ENCODE data around the gene HOXA6.

The HOXA6 gene

DNA sequence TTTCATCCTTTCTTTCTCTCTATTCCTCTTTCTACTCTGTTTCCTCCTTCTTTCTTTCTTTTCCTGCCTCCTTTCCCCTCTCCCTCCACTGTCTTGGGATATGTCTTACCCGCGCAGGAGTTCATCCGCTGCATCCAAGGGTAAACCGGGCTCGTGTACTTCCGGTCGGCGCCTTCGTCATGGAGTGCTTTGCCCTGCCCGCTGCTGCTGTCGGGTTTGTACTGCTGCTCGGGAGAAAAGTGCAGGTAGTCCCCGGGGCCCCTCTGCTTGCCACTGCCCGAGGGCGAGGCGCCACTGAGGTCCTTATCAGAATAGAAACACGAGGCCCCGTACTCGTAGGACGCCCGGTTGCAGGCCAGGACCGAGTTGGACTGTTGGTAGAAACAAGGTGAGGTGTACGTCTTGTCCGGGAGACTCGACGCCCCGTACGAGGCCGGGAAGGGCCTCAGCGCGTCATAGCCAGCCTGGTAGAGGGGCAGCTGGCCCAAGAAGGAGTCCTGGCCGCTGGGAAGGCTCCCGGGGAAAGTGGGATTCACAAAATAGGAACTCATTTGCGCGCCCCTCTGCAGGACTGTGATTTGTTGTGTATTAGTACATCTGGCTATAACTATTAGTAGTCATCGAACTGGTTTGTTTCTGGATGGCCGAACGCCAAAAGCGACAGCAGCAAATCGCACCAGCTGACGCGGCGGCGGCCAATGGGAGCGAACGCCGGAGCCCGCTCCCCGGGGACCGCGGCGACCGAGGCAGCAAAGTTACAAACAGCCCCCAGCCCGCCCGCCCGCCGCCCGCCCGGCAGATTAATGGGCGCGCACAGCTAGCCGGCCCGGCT, at the start of gene HOXA6:
Gene HOXA6, minus strand, starts transcription at position 576 of the 832 bp plus-strand sequence. Its CDS starts 25 bp downstream, at position 551.
- no peak for DNase-seq (ENCODE audit: low spot score)

GRCh38 chr7:27196287-27196767, 48.8 kb upstream of the HOXA6 start:
- DNase-seq (ENCODE audit: low spot score), result peak; percentile 62

GRCh38 chr7:27194686-27195379, 47.3 kb upstream of the HOXA6 start:
- no peak for DNase-seq (ENCODE audit: low spot score)

GRCh38 chr7:27194002-27194352, 46.4 kb upstream of the HOXA6 start:
- DNase-seq (ENCODE audit: low spot score), result no peak

DNA sequence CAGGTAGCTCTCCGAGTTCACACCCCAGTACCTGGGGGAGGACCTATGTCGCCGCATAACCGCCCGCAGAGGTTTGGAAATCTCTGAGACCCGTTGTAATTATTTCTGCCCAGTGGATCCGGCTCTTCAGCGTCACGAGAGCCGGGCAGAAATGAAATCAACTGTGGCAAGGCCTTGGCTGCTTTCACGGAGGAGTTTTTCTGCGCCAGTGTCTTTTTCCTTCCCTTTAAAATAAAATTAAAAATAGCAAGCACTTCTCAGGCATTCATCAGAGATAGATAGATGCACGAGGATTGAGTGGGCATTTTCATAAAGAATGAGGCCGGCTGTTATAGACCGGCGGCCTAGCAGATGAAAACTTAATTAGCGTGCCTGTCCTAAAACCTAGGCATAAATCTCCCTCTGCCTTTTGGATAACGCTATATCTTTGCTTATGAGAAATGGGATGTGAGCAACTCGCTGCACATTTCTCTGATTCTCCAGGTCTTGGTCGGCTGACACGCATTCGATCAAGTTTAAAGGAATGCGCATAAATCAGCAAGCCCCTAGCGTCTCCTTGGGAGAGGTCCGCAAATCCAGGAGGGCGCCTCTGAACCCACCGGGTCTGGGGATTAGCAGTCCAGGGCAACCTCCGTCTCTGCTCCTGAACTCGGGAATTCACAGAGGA, 45.9 kb upstream of the HOXA6 start:
- no peak for DNase-seq (ENCODE audit: low spot score)

DNA sequence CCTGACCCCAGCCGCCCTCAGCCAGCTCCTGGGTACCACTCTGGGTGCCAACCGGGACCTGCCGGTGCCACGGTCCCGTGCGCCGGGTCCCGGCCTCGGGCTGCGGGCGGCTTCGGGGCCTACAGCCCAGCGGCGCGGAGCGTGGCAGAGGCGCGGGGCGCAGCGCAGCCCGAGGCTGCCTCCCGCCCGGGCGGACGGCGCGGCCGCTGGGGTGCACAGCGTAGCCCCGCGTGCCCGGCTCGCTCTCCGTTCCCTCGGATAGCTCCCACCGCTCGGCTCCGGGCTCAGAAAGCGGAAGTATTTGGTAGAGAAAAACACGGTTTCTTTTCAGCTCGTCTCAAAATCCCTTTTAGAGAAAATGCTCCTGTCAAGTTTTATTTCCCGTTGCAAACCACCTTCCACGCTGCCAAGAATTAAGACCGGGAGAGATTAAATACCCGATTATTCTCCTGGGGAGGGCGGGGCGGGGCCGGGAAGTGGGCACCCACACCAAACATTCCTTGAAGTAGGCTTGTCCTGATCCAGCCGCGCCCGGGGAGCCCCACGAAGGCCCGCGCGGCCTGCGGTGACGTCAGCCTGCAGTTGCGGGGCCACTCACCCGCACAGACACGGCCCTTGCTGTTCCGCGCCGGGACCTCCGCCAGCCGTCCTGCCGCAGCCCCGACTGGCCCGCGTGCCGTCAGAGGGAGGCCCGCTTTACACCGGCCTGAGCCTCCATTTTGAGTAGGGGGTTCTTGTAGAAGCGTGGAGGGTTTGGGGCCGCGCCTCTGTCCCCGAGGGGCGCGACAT, 45.2 kb upstream of the HOXA6 start:
- DNase-seq (ENCODE audit: low spot score), result no peak

DNA sequence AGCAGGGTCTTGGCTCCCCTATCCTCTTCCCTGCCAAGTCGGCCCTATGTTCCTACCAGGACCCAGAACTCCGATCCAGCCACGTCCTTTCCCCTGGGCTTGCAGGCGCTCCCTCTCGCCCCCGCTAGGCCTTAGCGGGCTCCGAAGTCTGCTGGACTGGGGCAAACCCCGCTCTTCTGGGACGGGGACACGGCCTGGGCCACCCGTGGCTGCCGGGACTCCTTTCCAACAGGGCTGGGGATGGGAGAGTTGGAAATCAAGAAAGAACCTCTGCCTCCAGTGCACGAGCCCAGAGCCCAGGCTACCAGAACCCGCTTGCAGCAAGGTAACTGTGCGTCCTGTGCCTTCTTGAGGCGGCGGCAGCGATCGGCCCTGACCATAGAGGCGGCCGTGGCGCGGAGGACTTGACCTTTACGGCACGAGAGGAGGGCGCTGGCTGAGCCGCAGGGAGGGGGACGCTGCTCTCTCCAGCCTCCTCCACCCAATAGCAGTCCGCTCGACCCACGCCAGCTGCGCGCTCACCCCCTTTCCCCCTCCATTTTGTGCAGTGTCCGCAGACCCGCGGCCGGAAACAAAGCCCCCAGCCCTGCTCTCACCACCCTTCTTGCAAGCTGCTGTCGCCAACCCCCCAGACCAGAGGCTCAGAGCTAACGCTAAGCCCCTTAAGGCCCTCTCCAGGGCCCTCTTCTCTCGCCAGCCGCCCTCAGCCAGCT, 44.4 kb upstream of the HOXA6 start:
- no peak for DNase-seq (ENCODE audit: low spot score)

- DNase-seq (ENCODE audit: low spot score), result no peak
These were observed 43.7 kb upstream of the HOXA6 start for GRCh38 chr7:27191161-27191731.

DNA sequence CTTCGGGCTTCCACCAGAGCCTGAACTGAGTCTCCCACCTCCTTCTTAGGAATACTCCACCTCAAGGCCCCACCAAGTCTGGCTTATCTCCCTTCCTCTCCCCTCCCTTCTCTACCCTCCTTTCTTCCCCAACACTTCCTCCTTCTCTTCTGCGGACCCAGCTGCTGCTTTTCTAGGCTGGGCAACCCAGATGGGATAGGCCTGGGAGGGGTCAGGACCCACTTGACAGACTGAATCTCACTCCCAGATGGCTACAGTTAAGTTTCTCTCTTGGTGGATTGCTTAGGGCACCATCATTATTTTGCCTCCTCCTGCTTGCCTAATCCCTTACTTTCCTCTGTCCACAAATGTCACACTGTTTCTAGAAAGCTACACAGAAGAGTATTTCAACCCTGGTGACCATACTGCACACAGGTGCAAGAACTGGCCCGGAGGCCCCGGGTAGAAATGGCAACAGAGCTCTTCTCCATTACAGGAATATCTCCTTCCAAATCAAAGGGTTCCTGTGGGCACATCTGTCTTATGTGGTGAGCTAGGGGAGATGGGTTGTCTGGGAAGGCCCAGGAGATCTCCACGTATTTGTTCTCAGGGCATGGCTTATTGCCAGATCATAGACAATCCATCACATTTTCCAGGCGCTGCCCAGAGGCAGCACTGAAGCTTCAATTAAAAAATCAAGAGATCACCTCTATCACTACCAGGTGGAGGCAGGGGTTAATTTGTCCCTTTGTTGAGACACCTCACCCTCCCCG, 42.6 kb upstream of the HOXA6 start:
- no peak for DNase-seq (ENCODE audit: low spot score)

DNA sequence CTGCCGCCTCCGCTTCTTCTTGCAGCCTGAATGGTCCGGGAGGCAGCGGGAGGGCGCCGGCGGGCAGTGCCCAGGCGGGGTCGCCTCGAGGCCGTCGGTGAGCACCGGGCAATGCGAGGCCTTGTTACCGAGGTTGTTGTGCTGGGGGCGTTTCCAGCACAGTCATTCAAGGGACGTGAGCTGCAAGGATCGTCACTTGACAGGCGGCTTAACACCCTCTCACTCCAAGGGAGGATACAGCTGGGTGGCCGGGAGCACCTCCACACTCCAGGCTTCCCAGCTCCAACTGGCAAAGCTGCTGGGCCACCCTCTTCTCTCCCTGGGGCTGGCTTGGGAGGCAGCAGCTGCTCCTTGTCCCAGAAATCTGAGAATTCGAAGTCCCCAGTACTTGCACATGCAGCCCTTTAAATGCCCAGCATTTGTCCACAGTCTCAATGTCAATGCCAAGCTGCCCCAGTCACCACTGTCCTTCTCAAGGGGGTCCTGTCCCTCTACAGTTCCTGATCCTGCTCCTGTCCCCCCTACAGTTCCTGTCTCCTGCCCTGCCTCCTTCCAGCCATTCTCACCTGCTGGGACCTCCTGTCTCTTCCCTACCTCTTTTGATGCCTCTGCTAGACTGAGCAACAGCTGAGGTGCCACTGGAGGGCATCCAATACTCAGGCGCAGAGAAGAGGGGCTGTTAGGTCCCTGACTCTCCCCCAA, 41.9 kb upstream of the HOXA6 start:
- DNase-seq (ENCODE audit: low spot score), result no peak

- no peak for DNase-seq (ENCODE audit: low spot score)
These were observed 41.1 kb upstream of the HOXA6 start for GRCh38 chr7:27188386-27189294.

DNA sequence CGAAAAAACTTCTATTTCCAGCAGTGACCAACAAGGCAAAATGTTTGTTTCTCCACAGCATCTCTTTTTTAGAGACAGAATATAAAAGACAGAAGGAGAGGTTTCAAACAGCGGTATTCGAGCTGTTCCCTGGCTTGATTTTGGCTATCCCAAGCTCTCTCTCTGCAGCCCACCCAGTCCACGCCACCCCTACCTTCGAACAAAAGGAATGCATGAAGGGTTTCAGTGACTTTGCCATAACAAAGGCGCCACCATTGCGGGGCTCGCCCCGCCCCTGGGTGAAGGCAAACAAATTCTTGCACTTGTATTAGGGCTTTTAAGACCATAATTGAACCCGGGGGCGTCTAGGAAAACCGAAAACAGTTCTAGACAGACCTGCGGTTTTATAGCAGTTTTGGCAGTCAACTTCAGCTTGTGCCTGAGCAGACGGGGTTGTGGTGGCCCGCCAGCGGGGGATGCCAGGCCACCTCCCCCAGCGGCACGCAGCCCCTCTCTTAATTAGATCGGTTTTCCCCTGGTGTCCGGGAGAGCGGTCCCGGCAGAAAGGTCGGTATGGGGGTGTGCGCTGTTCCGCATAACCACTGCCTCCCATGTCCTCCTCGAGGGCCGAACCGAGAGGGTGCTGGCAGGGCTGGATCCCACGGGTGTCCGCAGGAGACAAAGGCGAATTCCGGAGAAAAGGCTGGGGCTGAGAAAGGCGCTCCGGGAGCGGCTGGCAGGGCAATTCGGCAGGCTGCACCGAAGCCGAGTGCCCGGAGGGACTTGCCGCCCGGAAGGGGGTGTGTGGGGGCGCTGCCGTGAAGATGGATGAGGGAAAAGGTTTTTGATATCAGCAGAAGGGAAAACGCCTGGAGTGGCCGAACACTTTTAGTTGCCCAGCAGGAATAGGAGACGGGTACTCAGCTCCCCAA, 40.2 kb upstream of the HOXA6 start:
- no peak for DNase-seq (ENCODE audit: low spot score)

DNA sequence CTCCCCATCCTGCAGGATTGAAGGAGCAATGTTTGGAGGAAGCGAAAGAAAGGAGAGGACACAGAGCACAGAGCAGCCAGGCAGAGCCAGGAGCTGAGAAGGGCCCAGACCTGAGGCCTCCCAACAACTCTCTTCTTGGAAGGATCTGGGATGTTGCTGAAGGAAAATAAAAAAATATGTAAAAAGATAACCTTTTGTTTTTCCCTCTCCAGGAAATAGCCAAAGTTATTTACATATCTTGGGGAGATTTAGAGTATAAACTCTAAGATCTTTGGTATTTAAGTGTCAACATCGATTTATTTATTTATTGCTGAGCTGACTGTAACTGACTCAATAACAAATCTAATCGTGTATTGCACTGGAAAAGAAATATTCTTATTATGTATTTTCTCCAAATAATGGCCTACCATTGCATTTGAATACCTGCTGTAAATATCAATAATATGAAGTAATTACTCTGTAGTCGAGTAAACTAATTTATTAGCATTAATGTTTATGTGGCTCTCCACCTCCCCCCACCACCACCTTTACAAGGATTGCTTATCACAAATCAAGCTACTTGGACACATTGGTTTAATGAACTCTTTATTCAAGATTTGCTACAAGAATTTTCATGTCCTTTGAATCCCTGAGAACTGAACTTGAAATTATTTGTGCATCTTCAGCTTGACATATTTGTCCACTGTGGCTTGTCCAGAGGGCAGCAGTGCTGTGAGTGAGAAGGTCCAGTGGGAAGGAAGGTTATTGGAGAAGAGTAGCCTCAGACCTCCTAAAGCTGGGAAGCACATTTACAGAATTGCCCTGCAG, 39.3 kb upstream of the HOXA6 start:
- DNase-seq (ENCODE audit: low spot score), result no peak

DNA sequence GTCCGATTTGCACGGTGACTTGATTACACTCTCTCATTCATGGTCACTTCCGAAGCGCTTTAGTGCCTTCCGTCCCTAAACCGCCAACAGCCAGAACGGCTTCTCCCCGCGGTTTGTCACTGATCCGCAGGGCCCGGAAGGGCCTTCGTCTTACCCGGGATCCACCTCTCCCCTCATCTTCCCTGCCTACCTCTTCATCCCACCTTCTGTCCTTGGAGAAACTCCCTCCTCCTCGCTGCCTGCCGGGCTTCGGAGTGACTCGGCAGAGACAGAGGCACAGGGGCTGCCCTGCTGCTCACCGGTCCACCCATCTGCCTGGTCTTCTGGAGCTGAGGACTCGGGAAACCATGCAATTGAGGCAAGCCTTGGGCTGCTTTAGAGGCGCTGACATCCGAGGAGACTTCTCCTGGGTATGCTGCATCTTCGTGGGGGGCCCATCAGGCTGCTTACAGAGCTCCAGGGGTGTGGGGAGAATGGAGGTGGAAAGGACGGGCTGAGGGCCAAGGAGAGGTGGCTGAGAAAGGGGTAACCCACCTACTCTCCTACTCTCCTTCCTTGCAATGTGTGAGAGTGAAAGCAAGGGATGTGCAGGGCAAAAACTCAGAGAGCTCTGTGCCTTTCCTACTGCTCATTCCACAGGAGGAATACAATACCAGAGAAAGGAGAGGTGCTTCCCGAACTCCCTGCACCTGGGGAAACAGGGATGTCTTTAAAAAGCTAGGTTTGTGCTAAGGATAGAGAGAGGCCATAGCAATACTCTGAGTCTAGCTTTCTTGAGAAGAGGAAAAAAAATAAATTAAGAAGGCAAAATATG, 38.5 kb upstream of the HOXA6 start:
- no peak for DNase-seq (ENCODE audit: low spot score)

DNA sequence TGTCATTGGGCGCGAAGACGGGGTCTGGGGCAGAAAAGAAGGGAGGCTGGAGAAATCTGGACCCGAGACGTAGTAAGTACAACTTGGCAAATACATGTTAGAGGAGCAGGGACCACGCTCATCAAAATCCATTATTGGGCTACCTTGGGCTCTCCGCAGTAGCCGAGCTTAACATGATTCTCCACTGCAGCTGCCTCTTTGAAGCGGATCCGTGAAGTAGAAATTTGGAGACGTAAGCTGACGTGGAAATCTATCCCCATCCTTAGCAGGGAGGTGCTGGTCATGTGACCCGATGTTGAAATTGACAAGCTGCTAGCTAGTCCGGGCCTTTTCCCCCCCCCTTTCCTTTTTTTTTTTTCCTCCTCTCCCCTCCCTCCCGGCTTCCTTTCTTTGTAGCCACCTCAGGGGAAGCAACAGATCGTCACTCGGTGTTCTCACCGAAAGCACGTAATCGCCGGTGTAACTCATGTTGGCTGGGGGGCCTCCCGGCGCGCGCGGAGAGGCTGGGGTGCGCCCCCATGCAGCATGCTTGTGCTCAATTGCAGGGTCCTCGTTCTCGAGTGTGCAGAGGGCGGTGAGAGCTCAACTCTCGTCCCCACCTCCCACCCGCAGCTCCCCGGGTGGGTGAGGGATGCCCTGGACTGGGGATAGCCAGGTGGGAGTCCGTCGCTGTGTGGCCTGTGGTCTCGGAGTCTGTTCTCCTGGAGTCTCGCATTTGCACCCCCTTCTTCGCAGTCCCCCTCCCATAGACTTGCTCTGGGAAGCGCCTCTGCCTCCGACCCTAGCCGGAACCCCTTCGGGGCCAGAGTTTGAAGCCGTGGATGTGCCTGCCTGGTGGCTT, 37.7 kb upstream of the HOXA6 start, which contains the start of gene HOXA11:
Gene HOXA11, minus strand, starts transcription at position 220 of the 841 bp plus-strand sequence. Its CDS starts 88 bp downstream, at position 132.
- no peak for DNase-seq (ENCODE audit: low spot score)

Measured in hematopoietic multipotent progenitor cell treated with erythropoietin and hydrocortisone succinate and interleukin-3 and kit ligand, for 17 days (in vitro differentiated cells).